HepG2 (cell line): ENCODE measurements around the gene HTRA2. TPM values are rescaled to one million over a fixed set of nuclear protein-coding genes. Genes with fewer than 3 reads are reported as not detected.

ENCODE experiments used
- ARID2 ChIP-seq: sonication (generic); formaldehyde crosslinking; IDR thresholded peaks from 2 replicates; pipeline ENCODE4 v1.8.1; 2022; ENCODE audit warnings: mild to moderate bottlenecking, missing genetic modification reagents, borderline replicate concordance
- FOXM1 ChIP-seq: sonication (generic); formaldehyde crosslinking; IDR thresholded peaks from 2 replicates; pipeline ENCODE4 v1.5.0; 2020; ENCODE audit warnings: missing genetic modification reagents
- HMGXB4 ChIP-seq, 2 experiments: sonication (generic) in 1 of 2; formaldehyde crosslinking in 1 of 2; IDR thresholded peaks; 2 replicates each; pipeline versions ENCODE4 v1.4.0 to v1.6.1; 2018 to 2020; ENCODE audit warnings: missing genetic modification reagents in 2 of 2, borderline replicate concordance in 1 of 2, low read depth in 1 of 2, mild to moderate bottlenecking in 1 of 2, missing biosample characterization in 1 of 2
- MEIS1 ChIP-seq: sonication (generic); formaldehyde crosslinking; IDR thresholded peaks from 2 replicates; pipeline ENCODE4 v1.9.0; 2021; ENCODE audit warnings: mild to moderate bottlenecking, missing genetic modification reagents, moderate library complexity, borderline replicate concordance
- MTF1 ChIP-seq: sonication (generic); formaldehyde crosslinking; IDR thresholded peaks from 2 replicates; pipeline ENCODE4 v1.5.0; 2020; ENCODE audit warnings: missing genetic modification reagents
- PHF8 ChIP-seq: sonication (generic); formaldehyde crosslinking; IDR thresholded peaks from 2 replicates; pipeline ENCODE4 v1.5.0; 2020; ENCODE audit warnings: missing genetic modification reagents
- POGZ ChIP-seq: sonication (generic); formaldehyde crosslinking; IDR thresholded peaks from 2 replicates; pipeline ENCODE4 v1.4.0; 2020; ENCODE audit warnings: mild to moderate bottlenecking, missing genetic modification reagents
- THAP9 ChIP-seq: sonication (generic); formaldehyde crosslinking; IDR thresholded peaks from 2 replicates; pipeline ENCODE4; 2020; ENCODE audit warnings: missing genetic modification reagents, mild to moderate bottlenecking, borderline replicate concordance
- ZNF318 ChIP-seq: sonication (generic); formaldehyde crosslinking; IDR thresholded peaks from 2 replicates; pipeline ENCODE4 v1.4.0; 2020; ENCODE audit warnings: mild to moderate bottlenecking, missing genetic modification reagents
- ZNF367 ChIP-seq: sonication (generic); formaldehyde crosslinking; IDR thresholded peaks from 2 replicates; pipeline ENCODE4 v1.4.0; 2020; ENCODE audit warnings: missing genetic modification reagents, borderline replicate concordance
- ZNF446 ChIP-seq: sonication (generic); formaldehyde crosslinking; IDR thresholded peaks from 2 replicates; pipeline ENCODE4 v1.5.0; 2020; ENCODE audit warnings: mild to moderate bottlenecking, missing genetic modification reagents
- ZNF691 ChIP-seq: sonication (generic); formaldehyde crosslinking; IDR thresholded peaks from 2 replicates; pipeline ENCODE4 v1.4.0; 2020; ENCODE audit warnings: missing genetic modification reagents, low read depth, mild to moderate bottlenecking, borderline replicate concordance
- polyA plus RNA-seq, 8 experiments: library from polyadenylated mRNA; depleted of rRNA in 3 of 8; stranded (reverse) in 7 of 8; unstranded in 1 of 8; fragments of >200 nt; fragmentation: Illumina TruSeq in 4 of 8; extraction: Trizol in 4 of 8; gene quantifications; 2 replicates each; pipeline versions ENCODE4 v1.2.1 to v1.2.3, GENCODE V29; 2011 to 2016; ENCODE audit warnings: low read depth in 4 of 8, missing spikeins in 1 of 8, mixed read lengths in 1 of 8; ENCODE audit not compliant: insufficient read depth in 1 of 8
- total RNA-seq, 5 experiments: library from RNA; depleted of rRNA; stranded (reverse); fragments of >200 nt; fragmentation: Illumina TruSeq; extraction: Trizol; gene quantifications; 2 replicates each; pipeline ENCODE4 v1.2.3, GENCODE V29; 2016; ENCODE audit warnings: low read depth in 1 of 5

Gene HTRA2
- total and polyA plus RNA-seq, 2 of the 13 experiments (the other 11 are each of a cell fraction or from before 2014, with no cell fraction given), result 47.7 to 50.3 TPM

GRCh38 chr2:74548285-74548899 lies 18.7 kb downstream of the HTRA2 start (continued):
- TF ChIP-seq ZNF318 (CRISPR knock-in tag), result no peak
- TF ChIP-seq HMGXB4 (CRISPR knock-in tag; IDR thresholded peaks at IDR 0.05; ENCODE audit: borderline replicate concordance in 1 of 2, low read depth in 1 of 2), result no peak
- TF ChIP-seq THAP9 (CRISPR knock-in tag), result no peak
- peak; percentile 31; the same call in 1 of the 2 replicates for TF ChIP-seq POGZ (CRISPR knock-in tag)
- TF ChIP-seq ZNF691 (CRISPR knock-in tag), result no peak
- no peak for TF ChIP-seq PHF8 (CRISPR knock-in tag)
- no peak for TF ChIP-seq ZNF446 (CRISPR knock-in tag)
- no peak for TF ChIP-seq MEIS1
- TF ChIP-seq FOXM1 (CRISPR knock-in tag), result no peak
- no peak for TF ChIP-seq ZNF367
- 0 out of 2 replicates have a peak, but pooled peaks have one; percentile 36 for TF ChIP-seq ARID2
- TF ChIP-seq MTF1 (CRISPR knock-in tag), result no peak
